Hepatocyte (in vitro differentiated cells): ENCODE data around the gene ADGRD1. TPM values are rescaled to one million over a fixed set of nuclear protein-coding genes. Genes with fewer than 3 reads are reported as not detected.

Experiments
- DNase-seq: peaks from one replicate; pipeline ENCODE4 v3.0.0-alpha.2; 2016; ENCODE audit warnings: low spot score
- H2AFZ ChIP-seq: fragments of 200-600 bp; sonication (generic); 2 replicates; pipeline ENCODE4 v1.6.0; 2016; ENCODE audit warnings: antibody characterized with exemption, mild to moderate bottlenecking
- H3K27ac ChIP-seq: fragments of 200-600 bp; sonication (generic); 2 replicates; pipeline ENCODE4 v1.5.1; 2016; ENCODE audit warnings: mild to moderate bottlenecking
- H3K27me3 ChIP-seq: fragments of 200-600 bp; sonication (generic); 2 replicates; pipeline ENCODE4 v1.6.1; 2016
- H3K36me3 ChIP-seq: fragments of 200-600 bp; sonication (generic); replicated peaks from 2 replicates; pipeline ENCODE4 v1.5.1; 2016; ENCODE audit warnings: low read depth; ENCODE audit not compliant: insufficient read depth
- H3K4me1 ChIP-seq: fragments of 200-600 bp; sonication (generic); 2 replicates; pipeline ENCODE4 v1.5.1; 2016; ENCODE audit warnings: mild to moderate bottlenecking, moderate library complexity; ENCODE audit not compliant: insufficient read depth
- H3K4me2 ChIP-seq: fragments of 200-600 bp; sonication (generic); 2 replicates; pipeline ENCODE4 v1.6.0; 2016
- H3K4me3 ChIP-seq: fragments of 200-600 bp; sonication (generic); 2 replicates; pipeline ENCODE4 v1.5.1; 2016; ENCODE audit warnings: mild to moderate bottlenecking
- H3K79me2 ChIP-seq: fragments of 200-600 bp; sonication (generic); 2 replicates; pipeline ENCODE4 v1.6.0; 2017; ENCODE audit warnings: mild to moderate bottlenecking
- H3K9me2 ChIP-seq: fragments of 200-600 bp; sonication (generic); replicated peaks from 2 replicates; pipeline ENCODE4 v1.6.0; 2017; ENCODE audit warnings: mild to moderate bottlenecking; ENCODE audit not compliant: insufficient read depth
- H3K9me3 ChIP-seq: fragments of 200-600 bp; sonication (generic); 2 replicates; pipeline ENCODE4 v1.5.1; 2016; ENCODE audit warnings: low read depth, mild to moderate bottlenecking
- H4K20me1 ChIP-seq: fragments of 200-600 bp; sonication (generic); 2 replicates; pipeline ENCODE4 v1.6.0; 2016; ENCODE audit warnings: mild to moderate bottlenecking; ENCODE audit not compliant: insufficient read depth, poor library complexity, severe bottlenecking
- CTCF ChIP-seq: fragments of 200-600 bp; sonication (generic); IDR thresholded peaks from 2 replicates; pipeline ENCODE4 v1.5.1; 2016; ENCODE audit warnings: antibody characterized with exemption, mild to moderate bottlenecking; ENCODE audit not compliant: poor library complexity
- EZH2 ChIP-seq: fragments of 200-600 bp; sonication (generic); IDR thresholded peaks from 2 replicates; pipeline ENCODE4 v1.6.1; 2016; ENCODE audit warnings: antibody characterized with exemption, mild to moderate bottlenecking, borderline replicate concordance
- EZH2phosphoT487 ChIP-seq: fragments of 200-600 bp; sonication (generic); IDR thresholded peaks from one replicate; pipeline ENCODE4 v1.6.1; 2018; ENCODE audit warnings: antibody characterized with exemption, mild to moderate bottlenecking, low read depth, moderate library complexity; ENCODE audit not compliant: unreplicated experiment, severe bottlenecking
- WGBS: methylation state at CpG from one replicate; pipeline ENCODE4 v1.1.6; 2016; ENCODE audit warnings: low lambda C conversion rate; ENCODE audit errors: missing lambda C conversion rate; 5-methylcytosine and 5-hydroxymethylcytosine counted together
- polyA plus RNA-seq: library from polyadenylated mRNA; unstranded; fragments of >200 nt; fragmentation: Nextera tagmentation; extraction: Ambion mirVana; gene quantifications from 2 replicates; pipeline ENCODE4 v1.2.1, GENCODE V29; 2016
- total RNA-seq: library from RNA; depleted of rRNA; stranded (reverse); fragments of >200 nt; gene quantifications from 2 replicates; pipeline ENCODE4 v1.2.3, GENCODE V29; 2014

Gene ADGRD1
- total and polyA plus RNA-seq, 2 experiments from 2014 or later, result 18.1 to 18.5 TPM

- WGBS, result 84% methylated on average over 3 of the region's 3 CpGs
- Histone ChIP-seq H3K9me3 (no peaks in the 10 kb centered on the region), H3K79me2 (no peaks in the 10 kb centered on the region), H3K27me3 (peaks cover 5% of the 10 kb centered on the region), H3K27ac (no peak overlapping the region), H3K36me3 (no peaks in the 10 kb centered on the region), H3K9me2 (no peaks in the 10 kb centered on the region), H3K4me1 (no peaks in the 10 kb centered on the region), H3K4me3 (no peak overlapping the region), H3K4me2 (no peak overlapping the region), H4K20me1 (no peaks in the 10 kb centered on the region), H2AFZ (no peak overlapping the region)
- no peak for DNase-seq
- TF ChIP-seq EZH2phosphoT487, result no peak
- no peak for TF ChIP-seq EZH2
- no peak for TF ChIP-seq CTCF
Observed at GRCh38 chr12:131147894-131148293, 194.2 kb downstream of the ADGRD1 start.

- TF ChIP-seq CTCF (no peak), EZH2 (no peak), EZH2phosphoT487 (no peak)
- Histone ChIP-seq H3K4me3 (no peak overlapping the region), H3K4me2 (no peak overlapping the region), H3K9me2 (no peaks in the 10 kb centered on the region), H3K9me3 (no peaks in the 10 kb centered on the region), H3K36me3 (no peaks in the 10 kb centered on the region), H3K79me2 (no peaks in the 10 kb centered on the region), H3K27me3 (peaks cover 5% of the 10 kb centered on the region), H3K4me1 (no peaks in the 10 kb centered on the region), H2AFZ (no peak overlapping the region), H4K20me1 (no peaks in the 10 kb centered on the region), H3K27ac (no peak overlapping the region)
- no peak for DNase-seq
- 91% methylated on average over 8 of the region's 8 CpGs for WGBS
Observed at GRCh38 chr12:131151558-131152345, 198.0 kb downstream of the ADGRD1 start.

GRCh38 chr12:131152587-131152986 is 198.9 kb downstream of the ADGRD1 start:
- H3K4me3 ChIP-seq, result no peak overlapping the region
- H3K36me3 ChIP-seq, result no peaks in the 10 kb centered on the region
- no peak for TF ChIP-seq CTCF
- no peak for TF ChIP-seq EZH2
- no peak for TF ChIP-seq EZH2phosphoT487
- no peak overlapping the region for H3K27ac ChIP-seq
- no peak overlapping the region for H3K4me2 ChIP-seq
- H3K4me1 ChIP-seq, result no peaks in the 10 kb centered on the region
- no peak for DNase-seq
- no peaks in the 10 kb centered on the region for H3K79me2 ChIP-seq
- H3K9me3 ChIP-seq, result no peaks in the 10 kb centered on the region
- WGBS, result 89% methylated on average over 5 of the region's 5 CpGs
- no peaks in the 10 kb centered on the region for H4K20me1 ChIP-seq
- no peak overlapping the region for H2AFZ ChIP-seq
- peaks cover 5% of the 10 kb centered on the region for H3K27me3 ChIP-seq
- H3K9me2 ChIP-seq, result no peaks in the 10 kb centered on the region
